HG02623 (cell line): ENCODE data around the gene NR6A1.
"Not testable (repeated sequence)": the region's sequence is repeated elsewhere in the genome, so short reads cannot be mapped to it uniquely, and the experiment has no call there.

ENCODE experiments used
- ATAC-seq: cut with Tn5 transposase; IDR thresholded peaks from one replicate; pipeline ENCODE4 v1.9.1; 2021; ENCODE audit warnings: moderate library complexity; ENCODE audit not compliant: unreplicated experiment

NR6A1 gene

GRCh38 chr9:124778575-124779367 is 7.7 kb upstream of the NR6A1 start:
- no peak for ATAC-seq

GRCh38 chr9:124776954-124777648 is 6.0 kb upstream of the NR6A1 start, which contains the start of gene OLFML2A:
TSS of gene OLFML2A (plus strand) at chr9:124777133. CDS start at chr9:124777271, 138 bp downstream.
- no peak for ATAC-seq

- ATAC-seq: no peak
Observed at GRCh38 chr9:124776618-124776953, 5.5 kb upstream of the NR6A1 start.

- no peak for ATAC-seq
Observed at GRCh38 chr9:124774129-124774978, 3.2 kb upstream of the NR6A1 start.

GRCh38 chr9:124773473-124774128 is 2.5 kb upstream of the NR6A1 start:
- ATAC-seq: no peak

GRCh38 chr9:124772877-124773276 is 1.8 kb upstream of the NR6A1 start:
- not testable (repeated sequence) for ATAC-seq

GRCh38 chr9:124771867-124772679 is 962 bp upstream of the NR6A1 start:
- ATAC-seq: no peak

GRCh38 chr9:124770359-124771020 is 621 bp downstream of the NR6A1 start:
- ATAC-seq: no peak

GRCh38 chr9:124769549-124770358 is 1.4 kb downstream of the NR6A1 start:
- ATAC-seq: no peak

GRCh38 chr9:124768750-124769548 is 2.2 kb downstream of the NR6A1 start:
- ATAC-seq: no peak

- no peak for ATAC-seq
Observed at GRCh38 chr9:124768334-124768733, 2.8 kb downstream of the NR6A1 start.

GRCh38 chr9:124767821-124768220 is 3.3 kb downstream of the NR6A1 start:
- no peak for ATAC-seq

GRCh38 chr9:124766815-124767554 is 4.1 kb downstream of the NR6A1 start:
- no peak for ATAC-seq

- no peak for ATAC-seq
Observed at GRCh38 chr9:124766326-124766725, 4.8 kb downstream of the NR6A1 start.

GRCh38 chr9:124765439-124765835 is 5.7 kb downstream of the NR6A1 start:
- ATAC-seq: no peak

GRCh38 chr9:124764774-124765438 is 6.2 kb downstream of the NR6A1 start:
- ATAC-seq: no peak

GRCh38 chr9:124762633-124763032 is 8.5 kb downstream of the NR6A1 start:
- no peak for ATAC-seq
